Glutamatergic neuron (in vitro differentiated cells): Measurements from ENCODE around the gene DCXR. TPM values are rescaled to one million over a fixed set of nuclear protein-coding genes. Genes with fewer than 3 reads are reported as not detected.

Source experiments
- DNase-seq: peaks from one replicate; pipeline ENCODE4 v3.0.0; 2022
- H3K27ac Mint-ChIP-seq: one replicate; pipeline ENCODE4 v1.8.0; 2020; ENCODE audit warnings: mild to moderate bottlenecking, mixed read lengths, inconsistent platforms; ENCODE audit not compliant: unreplicated experiment
- H3K27me3 Mint-ChIP-seq: one replicate; pipeline ENCODE4 v1.8.0; 2020; ENCODE audit warnings: mild to moderate bottlenecking, moderate library complexity, mixed read lengths, inconsistent platforms; ENCODE audit not compliant: unreplicated experiment
- H3K36me3 Mint-ChIP-seq: one replicate; pipeline ENCODE4 v1.8.0; 2020; ENCODE audit warnings: mild to moderate bottlenecking, mixed read lengths, inconsistent platforms; ENCODE audit not compliant: unreplicated experiment
- H3K4me1 Mint-ChIP-seq: one replicate; pipeline ENCODE4 v1.8.0; 2020; ENCODE audit warnings: mild to moderate bottlenecking, low read depth, mixed read lengths, inconsistent platforms; ENCODE audit not compliant: unreplicated experiment
- H3K4me3 Mint-ChIP-seq: one replicate; pipeline ENCODE4 v1.8.0; 2020; ENCODE audit warnings: mild to moderate bottlenecking, mixed read lengths, inconsistent platforms; ENCODE audit not compliant: unreplicated experiment
- H3K9me3 Mint-ChIP-seq: one replicate; pipeline ENCODE4 v1.8.0; 2020; ENCODE audit warnings: mild to moderate bottlenecking, moderate library complexity, mixed read lengths, inconsistent platforms; ENCODE audit not compliant: unreplicated experiment
- CTCF ChIP-seq: fragments of 200-600 bp; sonication (generic); IDR thresholded peaks from one replicate; pipeline ENCODE4 v1.5.0; 2021; ENCODE audit not compliant: partially characterized antibody, unreplicated experiment
- total RNA-seq: library from RNA; stranded (reverse); fragmentation: NEBNext Ultra II Directional; extraction: Animal tissue kit (Norgen Biotek cat#: 25700); gene quantifications from one replicate; pipeline ENCODE4 v1.2.1, GENCODE V29; 2021; ENCODE audit not compliant: unreplicated experiment

Gene DCXR
- total RNA-seq, 1 donor from 2014 or later = 89.5 TPM

GRCh38 chr17:82051776-82052637 lies 14.5 kb upstream of the DCXR start, which contains the start of the genes GPS1 and RFNG:
TSS of gene GPS1 (plus strand) at chr17:82051898. CDS start at chr17:82051932, 34 bp downstream.
TSS of gene RFNG (minus strand) at chr17:82051811. CDS start at chr17:82051766, 45 bp downstream.
- no peaks in the 10 kb centered on the region for H3K4me1 Mint-ChIP-seq
- H3K4me3 Mint-ChIP-seq = peak within 1 kb of the TSS; percentile 87
- no peaks in the 10 kb centered on the region for H3K36me3 Mint-ChIP-seq
- peak within 1 kb of the TSS; percentile 52 for H3K27ac Mint-ChIP-seq
- DNase-seq = peak; percentile 88
- no peak for TF ChIP-seq CTCF
- peaks cover 1% of the 10 kb centered on the region for H3K27me3 Mint-ChIP-seq
- no peaks in the 10 kb centered on the region for H3K9me3 Mint-ChIP-seq

GRCh38 chr17:82050761-82051641 lies 13.5 kb upstream of the DCXR start:
- Mint-ChIP-seq H3K27me3 (peaks cover 1% of the 10 kb centered on the region), H3K9me3 (no peaks in the 10 kb centered on the region), H3K27ac (peak overlapping the region; percentile 52), H3K4me1 (peaks cover under 1% of the 10 kb centered on the region), H3K36me3 (no peaks in the 10 kb centered on the region), H3K4me3 (peak overlapping the region; percentile 86)
- TF ChIP-seq CTCF = no peak
- DNase-seq = no peak

- Mint-ChIP-seq H3K4me1 (peaks cover 2% of the 10 kb centered on the region), H3K9me3 (no peaks in the 10 kb centered on the region)
Measured at GRCh38 chr17:82050152-82050760, 12.8 kb upstream of the DCXR start.

GRCh38 chr17:82049521-82049971 lies 12.0 kb upstream of the DCXR start:
- TF ChIP-seq CTCF = no peak
- Mint-ChIP-seq H3K9me3 (no peaks in the 10 kb centered on the region), H3K27ac (no peak overlapping the region), H3K36me3 (no peaks in the 10 kb centered on the region), H3K4me1 (peaks cover 2% of the 10 kb centered on the region), H3K27me3 (peaks cover 1% of the 10 kb centered on the region), H3K4me3 (no peak overlapping the region)
- no peak for DNase-seq

More at GRCh38 chr17:82050152-82050760, 12.8 kb upstream of the DCXR start:
- TF ChIP-seq CTCF = no peak
- no peaks in the 10 kb centered on the region for H3K36me3 Mint-ChIP-seq
- H3K4me3 Mint-ChIP-seq = peak overlapping the region; percentile 86
- no peak overlapping the region for H3K27ac Mint-ChIP-seq
- DNase-seq = no peak
- H3K27me3 Mint-ChIP-seq = peaks cover 1% of the 10 kb centered on the region
